Measurements from ENCODE around the gene COL24A1.
"Not testable (repeated sequence)": the region's sequence is repeated elsewhere in the genome, so short reads cannot be mapped to it uniquely, and the experiment has no call there.

Gene COL24A1

DNA sequence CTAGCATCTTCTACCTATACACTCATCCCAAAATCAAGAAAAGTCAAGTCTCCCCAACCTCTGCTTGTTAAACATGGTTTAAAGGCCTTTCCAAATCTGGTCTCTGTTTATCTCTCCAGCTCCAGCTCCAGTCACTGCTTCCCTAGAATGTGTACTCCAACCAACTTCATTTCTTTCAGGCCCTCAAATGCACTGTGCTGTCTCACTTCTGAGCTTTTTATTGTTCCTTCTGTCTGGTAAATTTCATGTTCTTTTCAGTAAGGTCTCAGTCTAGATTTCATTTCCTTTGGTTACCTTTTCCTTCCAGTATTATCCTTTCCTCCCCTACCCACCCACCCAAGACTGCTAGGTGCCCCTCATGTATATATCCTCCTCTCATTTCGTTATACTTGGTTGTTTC is 3.7 kb downstream of the COL24A1 start:
- DNase-seq, result no peak

DNA sequence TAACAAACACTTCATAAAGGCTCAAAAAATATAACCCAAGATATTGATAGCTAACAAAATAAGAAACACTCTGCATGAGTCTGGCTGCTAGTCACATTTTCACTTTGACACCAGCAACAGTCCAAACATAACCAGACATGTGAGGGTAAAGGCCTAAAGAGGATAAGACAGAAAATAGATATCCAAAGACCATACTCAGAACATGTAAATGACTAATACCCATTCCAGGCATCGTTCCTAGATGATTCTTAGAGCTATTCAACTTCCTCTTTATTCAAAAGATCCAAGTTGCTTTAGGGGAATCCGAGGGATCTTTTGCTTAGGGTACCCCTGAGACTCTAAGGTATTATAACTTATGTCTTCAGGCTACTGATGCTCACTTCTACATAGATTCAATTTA is 5.1 kb downstream of the COL24A1 start:
- no peak for DNase-seq

DNA sequence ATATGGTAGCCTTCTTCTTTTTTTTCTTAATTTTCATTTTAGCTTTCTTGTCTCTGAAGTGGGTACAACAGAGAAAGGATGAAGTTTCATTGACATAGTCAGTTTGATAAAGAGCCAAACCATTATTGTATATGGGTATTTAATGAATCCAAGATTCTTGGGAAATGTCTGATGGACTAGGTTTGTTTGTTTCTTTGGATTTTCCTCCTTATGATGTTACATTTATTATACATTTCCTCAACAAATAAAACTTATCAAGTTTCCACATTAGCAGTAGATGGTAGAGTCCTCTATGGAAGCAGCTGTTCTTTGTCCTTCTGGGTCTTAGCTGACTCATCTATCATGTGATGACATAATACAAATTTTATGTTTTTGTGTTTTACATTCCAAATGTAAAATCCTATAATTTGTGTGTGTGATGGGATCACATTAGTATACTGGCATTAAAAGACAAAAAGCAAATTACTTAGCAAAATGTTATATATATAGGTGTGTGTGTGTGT is 6.0 kb downstream of the COL24A1 start:
- DNase-seq, result no peak

DNA sequence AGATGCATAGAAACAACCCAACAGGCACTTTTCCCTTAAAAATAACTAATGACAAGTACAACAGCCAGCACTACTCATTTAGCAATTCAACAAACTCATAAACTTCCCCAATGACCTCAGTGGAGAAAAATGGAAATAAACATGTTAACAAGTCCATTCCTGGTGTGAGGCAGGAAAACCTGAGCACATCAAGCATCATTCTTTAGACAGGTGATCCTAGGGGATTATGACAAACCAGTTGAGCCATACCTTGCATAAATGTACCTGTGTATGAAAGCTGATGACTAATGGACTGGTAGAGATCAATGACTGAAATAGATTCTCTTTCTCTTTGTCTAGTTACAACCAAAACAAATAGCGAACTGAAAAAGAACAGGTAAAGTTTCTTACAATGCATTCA is 7.0 kb downstream of the COL24A1 start:
- DNase-seq, result no peak

DNA sequence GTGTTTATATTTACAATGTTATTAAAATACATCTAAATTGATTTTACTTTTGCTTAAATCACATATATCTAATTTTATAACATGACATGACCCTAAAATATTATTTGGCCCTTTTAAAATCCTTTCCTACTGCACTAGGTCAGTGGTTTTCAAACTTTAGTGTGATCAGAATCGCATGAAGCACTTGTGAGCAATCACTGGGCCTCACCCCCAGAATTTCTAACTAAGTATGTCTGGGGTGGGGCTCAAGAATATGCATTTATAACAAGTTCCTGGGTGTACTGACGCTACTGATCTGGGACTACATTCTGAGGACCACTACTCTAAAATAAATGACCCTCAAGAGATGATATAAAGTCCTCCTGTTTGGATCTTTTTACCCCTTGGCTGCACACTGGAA is 8.8 kb downstream of the COL24A1 start:
- no peak for DNase-seq

DNA sequence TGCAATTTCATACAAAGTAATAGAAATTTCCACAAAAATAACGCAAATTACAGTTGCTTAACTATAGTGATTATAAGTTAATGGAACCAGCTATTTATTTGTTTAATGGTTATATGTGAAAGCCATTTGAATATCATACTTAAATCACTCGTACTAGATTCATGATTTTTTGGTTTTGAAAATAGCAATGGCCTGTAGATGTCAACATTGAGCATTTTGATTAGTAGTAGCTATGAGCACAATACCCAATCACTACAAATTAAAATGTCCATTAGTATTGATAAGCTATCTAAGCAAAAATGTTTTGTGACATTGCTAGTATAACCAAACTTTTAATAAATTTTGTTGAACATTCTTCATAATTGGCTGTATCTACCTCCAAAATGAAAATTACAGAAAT is 10.0 kb downstream of the COL24A1 start:
- DNase-seq, result no peak

DNA sequence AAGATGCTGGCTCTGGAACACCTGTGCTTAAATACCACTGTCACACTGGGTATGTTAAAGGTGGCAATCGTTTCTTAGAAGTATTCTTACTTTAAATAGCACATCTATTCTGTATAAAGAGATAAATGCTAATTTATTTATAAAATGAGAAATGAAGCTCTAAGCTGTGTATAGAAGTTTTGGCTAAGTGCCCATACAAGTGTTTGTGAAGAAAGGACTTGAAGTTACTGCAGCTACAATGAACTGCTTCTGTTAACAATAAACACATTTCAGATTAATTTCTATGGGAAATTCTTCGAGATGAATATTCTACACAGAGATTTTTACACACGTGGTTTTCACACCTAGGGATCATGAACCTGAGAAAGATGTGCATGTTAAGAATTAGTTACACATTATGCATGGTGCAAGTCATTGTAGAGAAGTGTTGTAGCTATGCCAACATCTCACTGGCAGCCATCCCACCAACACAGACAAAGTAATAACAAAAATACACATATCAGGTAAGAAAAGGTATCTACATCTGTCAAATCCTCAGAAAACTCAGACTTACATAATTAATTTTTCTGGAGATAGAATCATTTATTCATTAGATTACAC is 16.2 kb downstream of the COL24A1 start:
- DNase-seq, result no peak

DNA sequence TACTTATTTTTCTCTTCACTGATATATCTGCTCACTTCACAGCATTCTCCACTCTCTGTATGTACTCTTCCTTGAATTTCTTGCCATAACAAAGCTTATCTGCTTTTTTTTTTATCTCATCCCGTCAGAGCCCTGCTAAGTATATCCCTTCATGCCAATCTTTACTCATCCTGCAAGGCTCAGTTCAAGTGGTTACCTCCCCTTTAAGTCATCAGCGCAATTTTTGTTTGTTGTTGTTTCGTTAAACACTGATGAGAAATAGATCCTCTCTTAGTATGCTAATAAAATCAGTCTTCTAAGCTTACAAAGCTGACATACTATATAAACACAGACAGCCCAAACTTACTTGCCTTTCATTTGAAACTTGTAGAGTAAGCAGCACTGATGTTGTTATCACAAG is 17.8 kb downstream of the COL24A1 start:
- no peak for DNase-seq

DNA sequence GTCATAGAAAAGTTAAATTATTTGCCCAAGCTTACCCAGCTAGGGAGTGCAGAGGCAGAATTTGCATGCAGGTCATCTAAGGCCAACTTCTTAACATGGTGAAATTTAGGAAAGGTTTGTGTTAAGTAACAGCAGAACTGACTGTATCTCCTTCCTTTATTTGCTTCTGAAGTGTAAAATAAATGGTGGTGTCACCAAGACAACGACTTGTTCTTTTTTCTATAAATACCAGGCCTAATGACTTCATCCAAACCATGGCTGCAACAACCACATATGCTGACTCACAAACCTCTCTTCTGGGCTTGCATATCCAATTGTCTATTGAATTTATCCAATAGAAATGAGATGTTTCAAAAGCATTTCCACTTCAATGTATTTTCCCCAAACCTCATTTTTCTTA is 19.1 kb downstream of the COL24A1 start:
- DNase-seq, result no peak

DNA sequence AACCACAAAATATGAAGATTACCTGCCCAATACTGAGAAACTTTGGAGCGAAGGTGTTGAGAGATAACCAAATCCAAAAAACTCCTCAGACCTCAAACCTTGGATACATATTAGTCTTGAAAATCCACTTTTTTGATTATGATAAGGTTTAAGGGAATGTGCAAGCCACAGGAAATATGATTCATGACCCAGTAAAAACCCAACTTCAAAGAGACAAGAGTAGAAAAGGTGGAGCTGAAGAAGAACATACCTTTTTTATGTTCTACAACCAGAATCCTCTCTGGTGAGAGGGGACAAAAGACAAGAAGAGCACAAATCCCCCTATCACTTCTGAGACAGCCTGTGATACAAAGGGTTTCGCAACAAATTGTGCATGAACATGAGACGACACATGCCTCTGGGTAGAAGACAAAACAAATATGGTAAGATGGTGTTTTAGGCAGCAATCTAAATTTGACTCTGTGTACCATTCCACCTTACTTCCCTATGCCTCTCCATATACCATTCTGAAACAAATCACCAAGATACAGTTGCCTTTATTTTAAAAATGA is 37.3 kb downstream of the COL24A1 start:
- no peak for DNase-seq

DNA sequence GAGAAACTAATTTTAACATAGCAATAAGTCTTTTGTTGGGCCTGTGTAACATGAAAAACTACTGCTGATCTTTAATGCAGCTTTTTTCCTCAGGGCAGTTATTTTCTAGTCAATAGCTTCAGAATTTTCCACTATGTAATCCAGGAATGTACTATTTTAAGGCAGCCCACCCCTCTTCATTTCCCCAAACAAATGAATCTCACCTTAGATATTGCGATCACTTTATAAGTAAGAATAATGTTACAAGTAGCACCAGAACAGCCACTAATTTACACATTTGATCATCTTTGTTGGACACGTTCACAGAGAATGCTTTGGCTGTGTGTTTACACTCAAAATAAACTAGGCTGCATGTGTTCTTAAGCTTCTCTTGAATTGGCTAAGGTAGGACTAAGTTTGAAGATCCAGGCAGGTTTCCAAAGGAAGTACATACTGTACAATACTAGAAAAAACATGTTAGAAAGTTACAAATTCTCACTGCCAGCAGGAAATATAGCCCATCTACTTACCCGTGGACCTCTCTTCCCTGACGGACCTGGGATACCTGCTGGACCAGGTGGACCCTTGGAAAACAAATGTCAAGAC is 41.7 kb downstream of the COL24A1 start:
- DNase-seq, result no peak

DNA sequence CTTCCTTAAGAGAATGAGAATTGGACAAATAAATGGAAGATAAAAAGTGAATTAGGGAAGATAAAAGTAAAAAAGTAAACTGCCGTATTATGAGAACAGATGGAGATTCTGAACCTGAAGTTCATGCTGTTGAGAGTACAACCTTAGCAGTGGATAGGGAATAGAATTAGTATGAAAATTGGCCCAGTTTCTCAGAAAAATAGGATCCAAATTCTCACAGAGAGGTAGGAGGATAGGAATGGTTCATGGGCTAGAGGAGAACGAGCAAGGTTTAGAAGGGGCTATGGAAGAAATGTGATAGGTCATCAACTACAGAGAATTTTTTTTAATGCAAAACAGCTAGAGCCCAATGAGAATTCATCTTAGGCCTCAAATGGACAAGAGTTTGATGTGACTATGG is 42.3 kb downstream of the COL24A1 start:
- no peak for DNase-seq

DNA sequence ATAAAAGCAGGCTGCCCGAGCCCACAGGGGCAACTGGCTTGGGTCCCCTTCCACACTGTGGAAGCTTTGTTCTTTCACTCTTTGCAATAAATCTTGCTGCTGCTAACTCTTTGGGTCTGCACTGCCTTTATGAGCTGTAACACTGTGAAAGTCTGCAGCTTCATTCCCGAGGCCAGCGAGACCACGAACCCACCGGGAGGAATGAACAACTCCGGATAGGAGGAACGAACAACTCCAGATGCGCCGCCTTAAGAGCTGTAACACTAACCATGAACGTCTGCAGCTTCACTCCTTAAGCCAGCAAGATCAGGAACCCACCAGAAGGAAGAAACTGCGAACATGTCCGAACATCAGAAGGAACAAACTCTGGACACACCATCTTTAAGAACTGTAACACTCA is 45.0 kb downstream of the COL24A1 start:
- DNase-seq, result not testable (repeated sequence)

DNA sequence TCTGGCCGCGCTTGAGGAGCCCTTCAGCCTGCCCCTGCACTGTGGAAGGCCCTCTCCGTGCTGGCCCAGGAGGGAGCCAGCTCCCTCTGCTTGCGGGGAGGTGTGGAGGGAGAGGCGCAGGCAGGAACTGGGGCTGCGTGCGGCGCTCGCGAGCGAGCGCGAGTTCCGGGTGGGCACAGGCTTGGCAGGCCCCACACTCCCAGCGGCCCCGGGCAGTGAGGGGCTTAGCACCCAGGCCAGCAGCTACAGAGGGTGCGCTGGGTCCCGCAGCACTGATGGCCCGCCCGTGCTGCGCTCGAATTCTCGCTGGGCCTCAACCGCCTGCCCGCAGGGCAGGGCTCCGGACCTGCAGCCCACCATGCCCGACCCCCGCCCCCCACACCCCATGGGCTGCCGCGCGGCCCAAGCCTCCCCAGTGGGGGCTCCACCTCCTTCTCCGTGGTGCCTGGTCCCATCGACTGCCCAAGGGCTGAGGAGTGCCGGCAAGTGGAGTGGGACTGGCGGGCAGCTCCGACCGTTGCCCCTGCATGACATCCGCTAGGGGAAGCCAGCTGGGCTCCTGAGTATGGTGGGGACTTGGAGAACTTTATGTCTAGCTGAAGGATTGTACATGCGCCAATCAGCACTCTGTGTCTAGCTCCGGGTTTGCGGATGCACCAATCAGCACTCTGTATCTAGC is 46.0 kb downstream of the COL24A1 start:
- no peak for DNase-seq

DNA sequence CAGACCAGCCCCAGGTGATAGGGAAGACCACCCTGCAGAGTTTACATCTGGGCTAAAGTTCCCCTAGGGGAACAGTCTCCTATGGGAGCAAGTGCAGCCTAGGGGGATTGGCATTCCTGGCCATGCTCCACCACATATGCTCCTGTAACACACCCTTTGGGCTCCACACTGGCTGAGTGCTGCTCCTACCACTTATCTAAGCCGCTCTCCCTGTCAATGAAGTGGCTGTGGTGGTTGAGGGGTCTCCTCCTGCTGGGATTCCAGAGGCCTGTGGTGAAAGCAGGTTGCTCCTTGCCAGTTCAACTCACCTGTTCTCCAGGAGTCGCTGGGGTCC is 51.1 kb downstream of the COL24A1 start:
- DNase-seq, result no peak

DNA sequence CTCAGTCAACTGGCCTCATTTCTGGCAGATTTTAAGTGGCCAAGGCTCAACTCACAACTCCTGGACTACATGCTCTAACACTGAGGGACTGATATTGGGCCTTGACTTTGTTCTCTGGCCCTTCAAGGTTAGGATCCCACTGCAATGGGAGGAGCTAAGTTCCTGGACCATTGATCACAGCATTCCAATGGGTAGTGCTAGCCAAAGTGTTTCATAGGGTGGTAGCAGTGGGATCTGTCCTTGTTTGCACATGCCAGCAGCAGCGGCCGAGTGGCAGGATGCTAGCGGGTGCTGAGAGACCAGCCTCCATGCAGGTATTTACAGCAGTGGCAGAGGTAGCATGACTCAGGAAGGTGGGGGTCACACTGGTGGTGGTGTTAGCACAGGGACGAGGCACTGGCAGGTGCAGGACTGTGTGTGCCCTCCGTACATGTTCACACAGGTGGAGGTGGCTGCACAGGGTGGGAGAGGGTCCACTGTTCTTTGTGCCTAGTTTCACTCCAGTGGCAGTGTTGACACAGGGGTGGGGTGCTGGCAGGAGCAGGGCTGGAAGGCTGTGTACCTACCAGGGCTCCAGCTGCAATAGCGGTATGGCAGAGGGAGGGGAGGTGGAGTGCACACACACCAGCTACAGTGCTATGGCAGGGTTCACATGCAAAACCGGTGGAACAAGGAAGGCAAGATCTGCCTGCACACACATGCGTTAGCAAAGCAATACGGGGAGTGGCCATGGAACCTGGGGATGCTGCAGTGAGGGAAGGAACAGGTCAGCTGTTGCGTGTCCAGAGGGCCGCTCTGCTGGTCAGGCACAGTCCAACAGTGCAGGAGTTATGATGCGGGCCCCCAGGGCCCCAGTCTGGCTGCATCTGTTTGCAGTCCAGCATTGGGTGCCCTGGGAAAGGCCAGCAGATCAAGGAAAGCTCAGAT is 51.7 kb downstream of the COL24A1 start:
- no peak for DNase-seq

DNA sequence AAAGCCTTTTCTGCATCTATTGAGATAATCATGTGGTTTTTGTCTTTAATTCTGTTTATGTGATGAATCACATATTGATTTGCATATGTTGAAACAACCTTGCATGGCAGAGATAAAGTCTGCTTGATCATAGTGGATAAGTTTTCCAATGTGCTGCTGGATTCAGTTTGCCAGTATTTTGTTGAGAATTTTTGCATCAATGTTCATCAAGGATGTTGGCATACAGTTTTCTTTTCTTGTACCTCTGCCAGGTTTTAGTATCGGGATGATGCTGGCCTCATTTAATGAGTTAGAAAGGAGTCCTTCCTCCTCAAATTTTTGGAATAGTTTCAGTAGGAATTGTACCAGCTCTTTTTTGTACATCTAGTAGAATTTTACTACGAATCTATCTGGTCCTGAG is 55.0 kb downstream of the COL24A1 start:
- no peak for DNase-seq

DNA sequence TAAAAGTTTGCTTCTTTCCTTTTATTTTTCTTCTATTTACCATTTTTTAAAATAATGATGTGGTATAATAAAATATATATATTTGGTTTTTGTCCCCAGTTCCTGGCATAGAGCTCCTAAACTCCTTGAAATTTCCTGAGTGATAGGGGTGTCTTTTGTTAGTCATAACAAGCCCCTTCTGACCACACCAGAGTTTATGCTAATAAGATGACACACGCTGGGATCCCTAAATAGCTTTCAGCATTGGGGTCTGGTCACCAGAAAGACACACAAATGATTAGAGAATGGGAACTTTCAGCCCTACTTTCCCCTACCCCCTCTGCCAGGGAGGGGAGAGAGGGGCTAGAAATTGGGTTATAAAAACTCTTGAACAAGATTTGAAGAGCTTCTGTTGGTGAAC is 56.2 kb downstream of the COL24A1 start:
- DNase-seq, result no peak

DNA sequence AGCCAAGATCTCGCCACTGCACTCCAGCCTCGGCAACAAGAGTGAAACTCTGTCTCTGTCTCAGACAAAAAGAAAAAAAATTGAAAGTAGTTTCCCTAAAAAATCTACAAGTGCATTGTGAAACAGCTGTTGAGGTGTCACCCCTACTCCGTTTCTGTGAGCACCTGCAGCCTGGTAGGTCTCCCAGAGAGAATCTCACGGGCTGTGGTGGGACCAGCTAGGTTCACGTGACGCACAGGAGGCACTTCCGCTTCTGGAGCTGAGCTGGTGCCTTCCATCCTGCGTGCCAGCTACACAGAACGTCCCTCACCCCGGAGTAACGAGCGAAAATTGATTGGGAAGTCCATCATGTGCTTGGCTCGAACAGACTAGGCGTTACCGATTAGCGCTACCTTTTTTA is 66.8 kb downstream of the COL24A1 start:
- DNase-seq, result no peak

DNA sequence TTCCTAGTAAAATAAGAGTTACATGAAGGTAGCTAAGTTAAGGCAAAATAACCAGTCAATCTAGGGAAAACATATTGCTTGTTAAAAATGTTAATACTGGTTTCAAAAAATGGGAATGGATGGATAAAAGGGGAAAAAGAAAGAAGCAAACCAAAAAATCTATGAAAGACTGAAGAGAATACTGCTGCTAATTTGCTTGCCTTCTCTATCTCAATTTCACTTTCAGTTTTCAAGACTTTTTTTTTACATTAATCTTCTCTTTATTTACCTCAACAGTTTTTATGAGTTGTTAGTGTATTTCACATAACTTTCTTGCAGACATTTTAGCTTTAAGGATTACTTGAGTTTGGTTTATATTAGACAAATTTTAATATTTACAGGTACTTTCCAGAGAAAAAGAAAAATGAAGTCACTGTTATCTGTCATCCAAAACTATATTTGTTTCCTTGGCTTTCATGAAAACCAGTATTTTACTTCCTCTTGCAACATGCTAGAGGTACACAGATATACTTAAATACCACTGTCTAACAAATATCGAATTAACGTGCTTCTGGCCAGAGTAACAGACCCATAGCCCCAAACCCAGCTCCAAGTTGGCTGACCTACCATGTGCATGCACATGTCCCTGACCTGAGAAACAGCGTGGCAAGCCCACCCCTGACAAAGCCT is 70.7 kb downstream of the COL24A1 start:
- DNase-seq, result no peak

DNA sequence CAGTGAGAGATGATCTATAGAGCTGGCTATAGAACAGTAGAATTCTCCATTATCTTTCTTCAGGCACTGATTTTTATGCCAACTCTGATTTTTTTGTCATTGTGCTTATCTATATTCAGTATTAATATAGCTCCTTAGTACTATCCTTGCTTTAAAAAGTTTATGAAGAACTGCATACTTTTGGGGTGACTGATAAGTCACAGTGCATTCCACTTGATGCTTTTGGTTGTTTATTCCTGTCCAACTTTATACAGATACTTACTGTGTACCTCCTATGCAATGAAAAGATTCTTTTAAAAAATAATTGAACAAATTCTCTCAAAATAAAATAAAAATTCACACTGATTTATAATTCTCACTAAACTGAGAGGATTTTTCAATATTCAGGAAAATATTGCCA is 71.6 kb downstream of the COL24A1 start:
- no peak for DNase-seq

DNA sequence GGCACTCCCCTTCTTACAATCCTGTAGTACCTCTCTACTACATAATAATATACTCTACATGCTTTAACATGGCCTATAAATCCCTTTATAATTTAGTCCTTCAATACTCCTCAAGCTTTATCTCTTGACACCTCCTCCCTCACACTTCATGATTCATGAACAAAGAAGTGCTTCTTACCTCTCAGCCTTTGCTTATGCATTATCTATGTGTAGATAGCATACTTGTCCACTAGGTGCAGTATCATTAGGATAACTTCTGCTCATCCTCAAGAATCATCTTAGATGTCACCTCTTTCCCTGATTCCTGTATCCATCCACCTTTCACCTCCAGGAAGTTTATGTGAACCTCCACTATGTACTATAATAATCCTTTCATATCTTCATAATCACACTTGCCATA is 74.4 kb downstream of the COL24A1 start:
- no peak for DNase-seq

DNA sequence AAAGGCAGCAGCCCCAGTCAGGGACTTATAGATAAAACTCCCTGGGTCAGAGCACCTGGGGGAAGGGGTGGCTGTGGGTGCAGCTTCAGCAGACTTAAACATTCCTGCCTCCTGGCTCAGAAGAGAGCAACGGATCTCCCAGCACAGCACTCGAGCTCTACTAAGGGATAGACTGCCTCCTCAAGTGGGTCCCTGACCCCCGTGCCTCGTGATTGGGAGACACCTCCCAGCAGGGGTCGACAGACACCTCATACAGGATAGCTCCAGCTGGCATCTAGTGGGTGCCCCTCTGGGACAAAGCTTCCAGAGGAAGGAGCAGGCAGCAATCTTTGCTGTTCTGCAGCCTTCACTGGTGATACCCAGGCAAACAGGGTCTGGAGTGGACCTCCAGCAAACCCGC is 84.1 kb downstream of the COL24A1 start:
- DNase-seq, result not testable (repeated sequence)
